Fibroblast of the aortic adventitia (primary cell): ENCODE results near the gene NOP9. TPM values are rescaled to one million over a fixed set of nuclear protein-coding genes. Genes with fewer than 3 reads are reported as not detected.
A peak's percentile ranks its signal among the peaks of the same experiment; 100 is the strongest.

Experiments used
- DNase-seq: peaks from one replicate; pipeline ENCODE4 v3.0.0-alpha.2; 2010; ENCODE audit warnings: low read depth
- H3K4me3 ChIP-seq: 2 replicates; pipeline ENCODE4 v1.5.1; 2011; ENCODE audit warnings: low read depth, mild to moderate bottlenecking, control low read depth, low read length, moderate library complexity
- total RNA-seq: library from RNA; depleted of rRNA; stranded (reverse); fragments of >200 nt; gene quantifications from 2 replicates; pipeline ENCODE4 v1.2.3, GENCODE V29; 2012; ENCODE audit warnings: low replicate concordance
- TF ChIP-seq, protein P1 (sequence below): IDR thresholded peaks from 2 replicates; pipeline ENCODE4 v1.5.1; 2011; ENCODE audit warnings: mild to moderate bottlenecking, low read length, control low read depth, inconsistent platforms; ENCODE audit not compliant: insufficient read depth

NOP9 gene
- total RNA-seq, 1 donor, result 19.6 TPM

DNA sequence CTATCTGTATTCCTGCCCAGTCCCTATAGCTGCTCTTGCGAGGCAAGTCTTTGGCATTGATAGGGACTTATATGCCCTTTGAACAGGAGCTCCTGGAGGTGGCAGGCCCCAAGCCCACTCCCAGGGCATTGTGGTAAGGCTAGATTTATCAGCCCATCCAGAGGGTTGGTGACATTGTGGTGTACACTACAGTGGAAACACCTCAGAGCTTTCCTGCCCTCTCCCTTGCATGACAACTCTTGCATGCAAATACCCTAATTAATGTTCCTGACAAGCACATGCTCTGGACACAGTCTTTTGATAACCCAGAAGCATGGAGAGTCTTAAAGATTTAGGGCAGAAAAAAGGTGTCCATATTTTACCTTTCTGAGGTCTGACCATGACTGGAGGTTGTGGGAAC is 41.0 kb downstream of the NOP9 start:
- TF ChIP-seq, protein P1, sequence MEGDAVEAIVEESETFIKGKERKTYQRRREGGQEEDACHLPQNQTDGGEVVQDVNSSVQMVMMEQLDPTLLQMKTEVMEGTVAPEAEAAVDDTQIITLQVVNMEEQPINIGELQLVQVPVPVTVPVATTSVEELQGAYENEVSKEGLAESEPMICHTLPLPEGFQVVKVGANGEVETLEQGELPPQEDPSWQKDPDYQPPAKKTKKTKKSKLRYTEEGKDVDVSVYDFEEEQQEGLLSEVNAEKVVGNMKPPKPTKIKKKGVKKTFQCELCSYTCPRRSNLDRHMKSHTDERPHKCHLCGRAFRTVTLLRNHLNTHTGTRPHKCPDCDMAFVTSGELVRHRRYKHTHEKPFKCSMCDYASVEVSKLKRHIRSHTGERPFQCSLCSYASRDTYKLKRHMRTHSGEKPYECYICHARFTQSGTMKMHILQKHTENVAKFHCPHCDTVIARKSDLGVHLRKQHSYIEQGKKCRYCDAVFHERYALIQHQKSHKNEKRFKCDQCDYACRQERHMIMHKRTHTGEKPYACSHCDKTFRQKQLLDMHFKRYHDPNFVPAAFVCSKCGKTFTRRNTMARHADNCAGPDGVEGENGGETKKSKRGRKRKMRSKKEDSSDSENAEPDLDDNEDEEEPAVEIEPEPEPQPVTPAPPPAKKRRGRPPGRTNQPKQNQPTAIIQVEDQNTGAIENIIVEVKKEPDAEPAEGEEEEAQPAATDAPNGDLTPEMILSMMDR, result no peak
- no peak overlapping the region for H3K4me3 ChIP-seq
- no peak for DNase-seq

DNA sequence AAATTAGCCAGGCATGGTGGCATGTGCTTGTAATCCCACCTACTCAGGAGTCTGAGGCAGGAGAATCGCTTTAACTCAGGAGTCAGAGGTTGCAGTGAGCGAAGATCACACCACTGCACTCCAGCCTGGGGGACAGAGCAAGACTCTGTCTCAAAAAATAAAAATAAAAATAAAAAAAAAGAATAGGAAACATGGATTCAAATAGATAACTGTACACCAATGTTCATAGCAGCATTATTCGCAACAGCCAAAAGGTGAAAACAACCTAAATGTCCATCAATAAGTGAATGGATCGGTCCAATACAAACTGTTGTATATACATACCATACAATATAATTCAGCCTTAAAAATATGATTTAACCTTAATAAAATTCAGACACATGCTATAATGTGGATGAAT is 43.2 kb downstream of the NOP9 start:
- no peak overlapping the region for H3K4me3 ChIP-seq
- TF ChIP-seq, protein P1, result no peak
- no peak for DNase-seq

DNA sequence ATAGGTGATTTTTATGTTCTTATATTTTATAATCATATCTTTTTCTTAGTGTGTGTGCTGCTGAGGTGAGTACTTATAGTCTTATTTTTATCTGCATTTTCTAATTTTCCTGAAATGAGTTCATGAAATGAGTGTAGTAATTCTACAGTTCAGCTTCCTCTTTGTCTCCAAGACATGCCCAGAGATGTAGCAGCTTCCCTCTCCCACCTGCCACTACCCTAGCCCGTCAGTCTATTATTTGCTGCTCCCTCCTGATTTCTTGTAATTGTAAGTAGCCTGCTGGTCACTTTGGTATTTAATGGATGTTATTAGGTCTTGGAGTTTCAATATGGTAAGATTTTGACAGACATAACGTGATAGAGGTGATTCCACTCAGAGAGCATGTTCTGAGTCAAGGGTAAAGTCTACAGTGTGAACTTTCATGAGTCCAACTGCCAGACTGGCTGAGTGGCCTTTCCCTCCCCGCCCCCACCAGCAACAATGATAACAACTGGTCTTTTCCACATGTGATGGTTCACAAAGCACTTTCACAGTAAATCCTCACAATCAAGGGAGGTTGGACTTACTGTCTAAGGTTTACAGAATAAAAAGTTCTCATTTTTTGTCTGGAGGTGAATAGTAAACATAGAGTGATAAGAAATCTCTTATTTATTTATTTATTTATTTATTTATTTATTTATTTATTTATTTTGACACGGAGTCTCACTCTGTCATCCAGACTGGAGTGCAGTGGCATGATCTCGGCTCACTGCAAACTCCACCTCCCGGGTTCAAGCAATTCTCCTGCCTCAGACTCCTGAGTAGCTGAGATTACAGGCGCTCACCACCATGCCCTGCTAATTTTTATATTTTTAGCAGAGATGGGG is 44.4 kb downstream of the NOP9 start:
- TF ChIP-seq, protein P1, result no peak

DNA sequence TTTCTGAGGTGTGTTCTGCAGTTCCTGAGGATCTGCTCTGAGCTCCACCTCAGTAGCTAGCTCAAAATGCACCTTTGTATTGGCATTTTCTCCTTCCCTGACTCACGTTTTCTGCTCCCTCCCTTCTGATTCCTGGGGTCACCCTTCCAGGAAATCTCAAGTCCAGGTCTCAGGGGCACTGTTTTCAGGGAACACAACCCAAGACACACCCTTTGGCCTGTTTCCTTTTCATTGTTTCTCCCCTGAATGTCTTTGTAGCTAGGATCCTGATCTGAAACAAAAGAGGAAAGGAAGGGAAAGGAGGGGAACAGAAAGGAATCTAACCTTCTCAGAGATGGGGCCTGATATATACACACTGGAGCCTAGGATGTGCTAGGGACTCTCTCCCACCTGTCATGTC is 47.5 kb downstream of the NOP9 start:
- no peak overlapping the region for H3K4me3 ChIP-seq
- TF ChIP-seq, protein P1, result no peak
- DNase-seq, result no peak

More for the DNA sequence above, 44.4 kb downstream of the NOP9 start:
- DNase-seq, result no peak
- H3K4me3 ChIP-seq, result no peak overlapping the region

DNA sequence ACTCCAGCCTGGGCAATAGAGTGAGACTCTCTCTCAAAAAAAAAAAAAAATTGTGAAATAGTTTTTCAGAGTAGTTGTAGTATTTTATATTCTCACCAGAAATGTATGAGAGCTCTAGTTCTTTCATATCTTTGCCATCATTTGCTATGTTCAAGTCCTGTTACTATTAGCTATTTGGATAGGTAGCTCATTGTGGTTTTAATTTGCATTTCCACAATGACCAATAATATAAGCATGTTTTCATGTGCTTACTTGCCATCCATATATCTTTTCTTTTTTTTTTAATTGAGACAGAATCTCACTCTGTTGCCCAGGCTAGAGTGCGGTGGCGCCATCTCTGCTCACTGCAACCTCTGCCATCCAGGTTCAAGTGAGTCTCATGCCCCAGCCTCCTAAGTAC is 48.5 kb downstream of the NOP9 start:
- DNase-seq, result no peak
- H3K4me3 ChIP-seq, result no peak overlapping the region
- TF ChIP-seq, protein P1, result no peak

DNA sequence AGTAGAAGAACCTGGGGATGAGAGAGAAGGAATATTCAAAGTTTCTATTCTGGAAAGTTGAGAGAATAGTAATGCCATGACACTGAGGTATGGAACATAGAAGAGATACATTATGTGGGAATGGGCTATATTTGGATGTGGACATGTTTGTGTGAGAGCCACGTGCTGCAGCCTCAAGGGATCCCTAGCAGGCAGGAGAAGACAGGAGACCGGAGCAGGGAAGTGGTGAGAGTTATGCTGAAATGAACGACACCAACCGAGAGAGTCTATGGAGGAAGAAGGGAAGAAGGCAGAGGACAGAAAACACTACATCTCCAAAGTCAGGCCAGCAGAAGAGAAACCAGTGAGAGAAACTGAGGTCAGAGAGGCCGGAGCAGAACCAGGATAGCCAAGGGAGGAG is 50.1 kb downstream of the NOP9 start:
- DNase-seq, result no peak
- TF ChIP-seq, protein P1, result no peak
- no peak overlapping the region for H3K4me3 ChIP-seq

DNA sequence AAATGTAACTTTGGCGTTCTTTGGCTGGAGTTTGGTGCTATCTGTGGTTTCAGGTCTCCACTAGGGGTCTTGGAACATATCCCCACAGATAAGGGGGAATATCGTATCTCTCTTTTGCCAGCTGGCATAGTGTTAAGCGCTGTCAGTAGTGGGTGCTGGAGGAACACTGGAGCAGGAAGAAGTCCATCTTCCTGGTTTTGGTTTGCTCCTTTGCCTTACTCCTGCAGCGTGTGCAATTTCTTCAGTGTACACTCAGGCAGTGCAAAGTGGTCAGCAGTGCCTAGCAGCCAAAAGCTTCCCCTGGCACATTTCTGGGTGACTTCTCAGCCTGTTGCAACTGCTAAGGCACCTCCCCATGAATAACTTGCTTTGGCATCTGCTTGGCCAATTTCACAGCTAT is 51.9 kb downstream of the NOP9 start:
- TF ChIP-seq, protein P1, result no peak
- DNase-seq, result peak; percentile 61

More for the DNA sequence above, 51.9 kb downstream of the NOP9 start:
- H3K4me3 ChIP-seq, result no peak overlapping the region
